Stimulated activated CD4-positive, alpha-beta T cell treated with anti-CD3 and anti-CD28 coated beads, Interleukin-1b, Interleukin-23, amount 100 ng/mL, for 1 hour (primary cell): ENCODE measurements around the gene ZNF831.

ENCODE experiments used
- DNase-seq, 2 donors: peaks; one replicate each; pipeline ENCODE4 v3.0.0-alpha.2; 2020; ENCODE audit warnings: low read depth in 2 of 2

Gene ZNF831

DNA sequence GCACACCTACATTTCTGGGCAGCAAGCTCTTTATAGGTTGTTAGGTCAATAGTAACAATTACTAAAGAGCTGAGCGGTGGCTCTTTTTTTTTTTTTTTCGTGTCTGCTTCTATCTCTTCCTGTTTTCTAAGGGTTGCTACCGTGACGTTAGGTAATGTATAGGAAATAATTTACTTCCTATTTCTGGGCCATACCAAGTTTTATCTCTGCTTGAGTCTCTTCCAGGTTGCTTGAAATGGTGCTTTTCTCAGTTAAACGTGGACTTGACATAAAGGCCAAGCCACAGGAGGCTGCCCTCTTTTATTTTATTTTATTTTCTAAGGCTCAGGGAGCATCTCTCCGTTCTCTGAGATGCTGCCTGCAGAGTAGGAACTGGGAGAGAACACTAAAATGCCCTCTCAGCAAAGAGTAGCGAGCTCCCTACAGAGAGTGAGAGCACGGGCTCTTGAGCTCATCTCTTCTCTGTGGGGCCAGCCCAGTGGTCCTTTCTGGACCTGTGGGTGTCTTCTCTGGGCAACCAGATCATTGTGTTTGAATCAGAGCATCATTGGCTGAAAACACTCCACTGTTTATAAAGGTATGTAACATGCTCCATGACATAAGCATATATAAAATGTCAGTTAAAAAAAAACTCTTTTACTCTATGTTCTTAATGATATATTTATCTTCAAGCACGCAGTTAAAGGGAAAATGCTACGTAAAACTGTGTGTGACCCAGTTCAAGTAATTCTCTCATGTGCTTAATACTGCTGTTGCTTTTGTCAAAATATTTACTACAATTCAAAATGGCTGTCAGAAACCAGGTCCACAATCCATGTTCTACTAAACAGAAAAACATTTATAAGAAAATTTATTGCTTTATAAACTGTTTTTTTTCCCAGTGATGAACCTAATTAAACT, at the start of gene ZNF831:
TSS of gene ZNF831 (plus strand) at position 191 of the 900 bp plus-strand sequence. CDS start 27,199 bp downstream, outside the sequence.
- DNase-seq: no peak

DNA sequence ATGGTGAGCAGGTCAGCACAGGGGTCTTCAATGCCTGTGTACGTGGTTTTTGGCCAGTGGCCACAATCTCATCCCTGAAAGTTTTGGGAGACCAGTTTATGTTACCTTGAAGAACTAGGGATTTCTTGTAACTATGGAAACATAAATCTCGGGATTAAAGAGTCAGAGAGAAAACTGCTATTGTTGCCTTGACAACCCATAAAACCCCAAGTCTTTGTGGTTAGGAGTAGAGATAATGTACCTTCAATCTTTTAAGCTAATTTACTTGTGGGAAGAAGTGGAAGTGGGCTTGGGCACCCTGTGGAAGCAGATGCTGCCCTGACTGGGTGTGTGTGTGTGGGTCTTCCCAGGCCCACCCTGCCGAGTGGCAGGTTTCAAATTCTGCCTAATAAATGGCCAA, 46.1 kb upstream of the ZNF831 start:
- no peak for DNase-seq

DNA sequence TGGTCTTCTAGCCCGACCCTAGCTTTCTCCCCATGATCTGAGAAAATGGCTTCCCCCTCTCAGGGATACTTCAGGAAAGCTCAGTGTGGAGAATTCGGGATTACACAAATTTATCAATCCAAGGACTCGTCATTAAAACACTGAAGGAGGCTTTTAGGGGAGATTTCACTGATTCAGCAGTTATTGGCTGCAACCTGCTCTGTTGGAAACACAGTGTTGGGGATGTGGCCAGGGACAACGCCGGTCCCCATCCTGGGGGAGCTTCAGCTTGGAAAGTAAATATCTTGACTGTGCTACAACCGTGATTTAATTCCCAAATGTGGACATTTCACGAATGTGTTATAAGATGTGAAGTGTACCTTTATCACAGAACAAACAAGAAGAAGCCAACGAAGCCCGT, 44.8 kb upstream of the ZNF831 start:
- no peak for DNase-seq

DNA sequence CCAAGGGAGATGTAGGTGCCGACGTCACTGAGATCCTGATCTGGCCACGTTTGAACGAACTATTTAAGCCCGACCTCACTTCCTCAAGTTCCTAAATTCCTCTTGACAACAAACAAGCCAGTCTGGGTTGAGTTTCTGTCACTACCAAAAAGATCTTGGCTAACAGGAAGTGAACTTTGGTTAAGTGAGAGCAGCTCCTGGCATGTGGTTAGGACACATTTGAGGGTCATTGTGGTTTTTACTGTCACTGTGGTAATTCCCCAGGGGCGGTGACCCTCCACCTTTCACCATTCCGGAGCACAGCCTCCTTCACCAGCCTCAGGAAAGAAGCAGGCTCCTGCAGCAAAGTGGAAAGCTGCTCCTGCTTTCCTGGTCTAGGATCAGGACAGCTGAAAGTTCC, 43.1 kb upstream of the ZNF831 start:
- DNase-seq: no peak

DNA sequence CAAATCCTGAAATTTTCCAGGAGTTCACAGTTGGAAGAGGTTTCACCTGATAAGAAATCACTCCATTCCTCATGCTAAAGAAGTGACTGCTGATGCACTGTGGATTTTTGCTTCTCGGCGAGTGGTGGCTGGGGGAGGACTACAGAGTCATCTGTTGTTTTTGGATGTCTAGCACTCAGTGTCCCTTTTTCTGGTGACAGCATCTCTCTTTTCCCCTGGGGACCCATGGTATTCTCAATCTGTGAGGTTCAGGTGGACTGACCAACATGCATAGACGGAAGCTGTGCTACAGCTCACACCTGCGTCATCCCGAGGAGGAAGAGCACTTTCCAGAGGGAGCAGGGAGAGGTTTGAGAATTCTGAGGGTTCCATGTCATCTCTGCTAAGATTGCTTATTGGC, 42.7 kb upstream of the ZNF831 start:
- no peak for DNase-seq

DNA sequence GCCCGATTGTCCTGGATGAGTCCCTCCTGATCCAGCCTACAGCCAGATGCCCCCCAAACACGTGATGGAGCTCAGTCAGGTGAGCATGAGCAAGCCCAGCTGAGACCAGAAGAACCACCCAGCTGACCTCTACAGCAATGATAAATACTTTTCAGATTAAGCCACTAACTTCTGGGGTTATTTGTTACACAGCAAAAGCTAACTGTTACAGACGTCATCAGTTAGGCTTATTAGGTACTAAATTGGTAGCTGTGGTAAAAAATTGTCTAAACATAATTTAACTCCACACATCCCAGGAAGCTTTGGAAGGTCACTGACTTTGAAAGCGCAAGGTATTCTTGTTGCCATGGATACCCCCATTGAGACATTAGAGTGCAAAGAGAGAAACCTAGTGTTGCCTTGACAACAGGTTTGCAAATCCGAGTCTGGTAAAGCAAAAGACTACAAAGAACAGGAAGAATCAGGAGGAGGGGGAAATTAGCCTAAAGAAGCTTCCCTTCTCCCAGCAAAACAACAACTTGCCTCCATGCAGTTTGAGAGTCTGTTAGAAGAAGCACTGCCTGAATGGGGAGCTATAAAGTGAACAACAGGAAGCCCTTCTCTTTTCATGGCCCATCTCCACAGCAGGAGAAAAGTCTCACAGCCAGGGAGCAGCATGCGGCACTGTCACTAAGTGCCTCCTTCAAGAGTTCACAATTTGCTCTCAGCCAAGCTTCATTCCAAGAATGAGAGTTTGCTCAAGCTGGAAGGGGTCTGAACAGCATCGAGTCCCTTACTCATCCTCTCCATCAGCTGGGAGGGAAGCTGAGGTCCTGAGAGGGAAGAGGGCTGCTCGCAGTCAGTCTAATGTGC, 41.7 kb upstream of the ZNF831 start:
- DNase-seq: no peak

DNA sequence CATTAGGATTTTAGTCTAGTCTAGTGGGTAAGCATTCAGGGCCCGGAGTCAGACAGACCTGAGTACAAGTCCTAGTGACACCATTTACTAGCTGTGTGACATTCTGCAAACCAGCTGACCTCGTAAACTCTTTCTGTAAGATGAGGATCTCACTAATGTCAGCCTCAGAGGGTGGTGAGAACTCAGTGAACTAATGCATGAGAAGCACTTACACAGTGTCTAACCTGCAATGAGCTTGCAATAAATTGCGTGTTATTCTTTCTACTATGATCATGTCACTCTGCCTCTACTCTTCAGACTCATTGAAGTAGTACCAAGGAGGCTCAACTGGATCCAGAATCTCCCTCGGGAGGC, 41.1 kb upstream of the ZNF831 start:
- no peak for DNase-seq

DNA sequence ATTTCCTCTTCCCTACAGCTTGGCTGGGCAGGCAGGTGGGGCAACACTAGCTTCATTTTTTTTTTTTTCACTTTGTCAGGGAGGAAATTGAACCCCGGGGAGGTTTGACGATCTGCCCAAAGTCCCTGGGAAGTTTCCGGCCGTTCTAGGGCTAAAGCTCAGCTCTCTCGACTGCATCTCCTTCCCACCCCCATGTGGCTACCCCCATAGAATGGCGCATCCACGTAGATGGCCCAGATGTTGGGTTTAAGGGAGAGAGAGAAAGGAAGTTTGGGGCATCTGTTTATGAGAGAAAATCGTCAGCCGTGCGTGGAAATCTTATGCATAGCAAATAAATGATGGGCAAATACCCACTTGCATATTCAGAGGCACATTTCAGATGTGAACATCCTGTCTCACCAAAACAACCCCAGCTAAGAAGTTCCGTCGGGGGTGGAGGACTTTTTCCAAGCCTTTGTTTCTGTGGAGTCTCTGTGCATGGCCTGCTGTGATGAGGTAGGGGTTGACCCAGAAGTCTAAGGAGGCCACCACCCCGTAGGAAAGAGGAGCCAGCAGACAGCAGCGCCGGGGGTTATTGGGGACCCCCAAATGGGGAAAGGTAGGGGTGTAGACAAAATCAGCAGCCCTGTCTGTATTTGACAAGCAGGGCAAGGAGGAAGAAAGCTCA, 40.5 kb upstream of the ZNF831 start:
- DNase-seq: peak in 1 of 2 donors; percentile 20

DNA sequence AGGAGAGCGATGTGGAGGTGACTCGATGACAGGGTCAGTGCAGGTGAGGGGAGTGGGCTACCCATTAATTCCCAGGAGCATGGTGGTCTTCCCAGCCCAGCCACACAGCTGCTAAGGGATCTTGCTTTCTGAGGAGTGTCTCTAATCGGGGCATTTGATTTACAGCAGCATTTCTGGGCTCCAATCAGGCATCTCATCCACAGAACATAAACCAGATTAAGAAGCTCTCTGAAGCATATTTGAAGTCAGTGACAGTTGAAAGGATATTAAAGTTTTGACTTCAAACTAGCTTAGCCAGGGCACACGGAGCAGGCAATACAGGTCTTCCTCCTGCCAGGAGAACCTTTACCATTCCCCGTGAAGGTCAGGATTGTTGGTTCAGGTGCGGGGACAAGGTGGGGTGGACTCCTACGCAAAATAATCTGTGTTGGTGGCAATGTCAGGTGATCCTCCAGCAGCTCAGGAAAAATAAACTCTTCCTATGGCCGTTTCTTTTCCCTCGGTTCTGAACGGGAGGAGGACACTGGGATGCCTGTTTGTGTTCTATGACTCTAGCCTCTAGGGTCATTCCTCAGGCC, 39.9 kb upstream of the ZNF831 start:
- DNase-seq: no peak

DNA sequence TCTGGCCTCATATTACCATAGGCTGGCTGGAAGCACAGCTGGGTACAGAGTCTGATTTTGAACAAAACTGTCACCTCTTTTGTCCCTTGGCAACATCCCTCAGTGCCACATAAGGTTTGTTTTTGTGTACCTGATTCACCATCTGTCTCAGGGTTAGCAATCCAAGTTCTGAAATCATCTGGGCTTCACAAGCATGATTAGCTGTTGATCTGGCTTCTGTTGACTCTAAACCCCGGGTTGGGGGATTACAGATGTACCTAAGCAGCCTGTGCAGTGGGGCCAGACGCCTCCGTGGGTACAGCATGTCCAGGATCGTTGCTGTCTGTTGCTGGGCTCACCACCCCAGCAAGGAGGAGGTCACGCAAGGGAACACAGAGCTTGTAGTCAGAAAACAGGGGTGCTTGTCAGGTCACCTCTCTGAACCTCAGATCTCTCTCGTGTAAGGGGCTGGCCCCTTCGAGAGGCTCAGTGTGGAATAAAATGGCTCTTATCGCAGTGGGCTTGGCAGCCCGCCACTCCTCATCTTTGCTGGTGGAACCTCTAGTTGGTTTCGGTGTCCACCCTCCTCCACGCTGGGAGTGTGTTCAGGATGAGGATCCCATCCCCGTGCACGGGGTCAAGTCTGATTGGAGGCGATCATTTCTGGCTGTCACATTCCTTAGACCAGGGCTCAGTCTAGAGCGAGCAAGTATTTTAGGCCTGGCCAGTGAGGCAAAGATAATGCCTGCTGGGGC, 39.2 kb upstream of the ZNF831 start:
- DNase-seq: no peak

DNA sequence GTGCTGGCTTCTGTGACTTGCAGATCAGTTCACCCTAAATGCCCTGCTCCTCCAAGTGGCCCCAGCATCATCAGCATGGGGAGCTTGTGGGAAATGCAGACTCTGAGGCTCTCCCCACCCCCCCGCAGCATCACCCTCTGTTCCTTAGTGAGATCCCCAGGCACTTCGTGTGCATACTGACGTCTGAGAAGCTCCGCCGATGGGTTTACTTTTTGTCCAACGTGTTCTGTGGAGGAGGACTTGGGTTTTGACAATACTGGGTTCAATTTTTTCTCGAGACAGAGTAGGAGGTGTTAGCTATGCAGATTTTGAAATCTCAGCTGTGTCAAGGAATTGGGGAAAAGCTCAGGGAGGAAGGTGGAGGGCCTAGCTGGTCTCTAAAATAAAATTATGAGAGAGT, 38.3 kb upstream of the ZNF831 start:
- DNase-seq: no peak

DNA sequence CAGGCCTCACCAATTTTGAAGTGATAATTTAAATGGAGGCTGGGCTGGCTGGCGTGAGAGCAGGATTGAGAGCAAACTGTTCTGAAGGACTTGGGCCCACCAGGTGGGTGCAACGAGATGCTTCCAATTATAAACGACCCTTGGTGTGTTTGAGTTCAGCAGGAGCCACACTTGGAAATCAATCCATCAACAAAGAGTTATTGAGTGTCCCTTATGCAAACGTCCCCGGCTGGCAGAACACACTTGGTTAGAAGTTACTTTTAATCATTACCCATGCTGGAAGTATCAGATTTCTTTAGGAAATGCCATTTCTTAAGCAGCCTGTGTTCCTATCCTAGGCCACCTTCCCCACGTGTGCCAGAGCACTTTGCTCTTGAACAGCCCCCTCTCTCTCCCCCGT, 37.8 kb upstream of the ZNF831 start:
- DNase-seq: no peak

DNA sequence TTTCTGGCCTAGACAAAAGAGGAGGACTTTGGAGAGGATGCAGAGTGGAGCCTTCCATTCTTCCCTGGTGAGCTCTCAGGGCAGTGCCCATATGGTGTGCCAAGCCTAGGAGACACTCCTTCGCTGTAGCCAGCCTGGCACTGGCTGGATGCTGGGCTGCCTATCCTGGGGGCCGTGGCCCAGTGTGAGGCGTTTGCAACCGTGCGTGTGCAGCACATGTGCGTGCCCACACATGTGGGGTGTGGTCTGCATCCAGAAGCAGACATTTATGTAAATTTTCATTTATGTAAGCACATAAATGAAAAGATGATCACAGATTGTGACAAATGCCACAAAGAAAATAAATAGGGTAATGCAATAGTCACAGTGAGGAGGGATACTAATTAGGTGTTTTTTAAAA, 35.8 kb upstream of the ZNF831 start:
- no peak for DNase-seq

DNA sequence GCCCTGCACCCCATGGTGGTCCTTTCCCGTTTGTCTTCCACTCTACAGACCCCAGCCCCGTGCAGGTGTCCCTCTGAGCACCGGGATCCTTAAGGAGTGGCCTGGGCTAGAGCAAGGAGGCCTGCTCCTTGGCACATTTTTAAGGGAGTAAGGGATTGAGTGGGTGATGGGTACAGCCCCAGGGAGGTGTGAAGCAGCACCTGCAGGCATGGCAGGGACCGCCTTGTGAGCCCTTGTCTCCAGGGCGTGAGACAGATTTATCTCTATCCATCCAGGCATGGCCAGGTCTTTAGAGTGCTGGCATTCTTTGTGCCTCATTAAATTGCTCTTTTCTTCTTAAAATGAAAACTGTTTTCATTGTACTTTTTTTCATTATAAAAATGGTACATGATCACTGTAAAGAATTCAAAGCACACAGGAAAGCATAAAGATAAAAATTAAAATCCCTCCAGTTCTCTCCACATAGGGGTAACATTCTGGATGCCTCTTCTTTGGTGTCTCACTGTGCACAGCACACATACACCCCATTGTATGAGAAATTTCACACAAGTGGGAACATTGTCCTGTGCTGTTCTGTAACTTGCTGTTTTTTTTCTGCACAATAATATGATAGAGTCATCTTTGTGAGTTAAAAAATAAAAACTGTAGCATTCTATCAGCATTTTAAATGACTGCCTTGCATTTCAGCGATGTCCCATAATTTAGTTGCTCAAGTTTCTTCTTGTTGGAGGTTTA, 31.9 kb upstream of the ZNF831 start:
- no peak for DNase-seq

DNA sequence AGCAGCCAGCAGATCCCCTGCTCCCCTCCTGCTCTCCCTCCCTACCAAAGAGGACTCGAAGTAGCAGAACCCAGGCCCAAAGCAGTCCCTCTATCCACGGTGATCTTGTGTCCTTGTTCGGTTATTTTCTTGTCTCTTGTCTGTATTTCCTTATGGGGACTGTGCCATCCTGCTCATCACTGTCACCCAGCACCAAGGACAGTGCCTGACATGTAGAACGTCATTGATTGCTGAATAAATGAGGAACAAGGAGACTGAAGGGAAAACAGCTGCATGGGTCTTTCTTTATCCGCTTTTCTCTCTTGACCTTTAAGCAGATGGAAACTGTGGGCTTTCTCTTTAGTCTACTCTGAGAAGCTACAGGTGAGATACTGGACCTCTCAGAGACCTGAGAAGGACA, 29.4 kb upstream of the ZNF831 start:
- DNase-seq: no peak

DNA sequence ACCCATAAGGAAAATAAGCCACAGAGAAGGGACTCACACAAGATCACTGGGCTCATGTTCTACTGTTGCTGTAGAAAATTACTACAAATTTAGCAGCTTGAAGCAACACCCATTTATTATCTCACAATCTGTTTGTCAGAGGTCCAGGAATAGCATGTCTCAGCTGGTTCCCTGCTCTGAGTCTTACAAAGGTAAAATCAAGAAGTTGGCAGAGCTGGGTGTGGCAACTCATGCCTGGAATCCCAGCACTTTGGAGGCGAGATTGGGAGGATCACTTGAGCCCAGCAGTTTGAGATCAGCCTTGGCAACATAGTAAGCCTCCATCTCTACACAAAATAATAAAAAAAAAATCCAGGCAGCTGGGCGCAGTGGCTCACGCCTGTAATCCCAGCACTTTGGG, 28.5 kb upstream of the ZNF831 start:
- DNase-seq: no peak

DNA sequence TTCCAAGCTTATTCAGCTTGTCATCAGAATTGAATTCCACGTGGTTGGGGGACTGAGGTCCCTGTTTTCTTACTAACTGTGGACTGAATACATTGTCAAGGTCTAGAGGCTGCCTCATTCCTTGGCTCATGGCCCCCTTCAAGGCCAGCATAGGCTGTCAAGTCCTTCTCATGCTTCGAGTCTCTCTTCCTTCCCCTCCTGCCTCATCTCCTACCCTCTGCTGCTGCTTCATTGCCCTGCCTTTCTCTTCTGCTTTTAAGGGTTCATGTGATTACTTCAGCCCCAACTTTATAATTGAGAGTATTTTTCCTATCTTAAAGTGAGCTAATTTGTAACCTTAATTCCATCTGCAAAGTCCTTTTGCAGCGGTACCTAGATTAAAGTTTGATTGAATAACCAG, 27.6 kb upstream of the ZNF831 start:
- DNase-seq: no peak

DNA sequence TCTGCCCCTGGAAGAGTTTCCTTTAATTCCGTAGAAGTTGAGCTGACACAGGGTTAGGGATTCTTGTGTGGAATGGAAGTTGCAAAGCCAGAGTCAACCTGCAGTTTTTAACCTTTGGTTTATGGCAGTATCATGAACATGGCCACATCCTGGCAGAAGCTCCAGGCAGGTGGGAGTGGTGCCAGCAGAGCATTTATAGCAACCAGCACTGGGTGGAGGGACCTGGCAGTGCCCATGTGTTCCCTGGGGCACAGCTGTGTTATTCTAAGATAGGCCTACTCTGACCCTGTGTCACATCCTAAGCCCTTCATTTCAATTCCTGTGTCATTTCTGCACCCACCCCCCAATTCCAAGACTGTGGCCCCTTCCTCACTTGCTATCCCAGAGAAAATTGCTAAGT, 26.1 kb upstream of the ZNF831 start:
- DNase-seq: no peak

DNA sequence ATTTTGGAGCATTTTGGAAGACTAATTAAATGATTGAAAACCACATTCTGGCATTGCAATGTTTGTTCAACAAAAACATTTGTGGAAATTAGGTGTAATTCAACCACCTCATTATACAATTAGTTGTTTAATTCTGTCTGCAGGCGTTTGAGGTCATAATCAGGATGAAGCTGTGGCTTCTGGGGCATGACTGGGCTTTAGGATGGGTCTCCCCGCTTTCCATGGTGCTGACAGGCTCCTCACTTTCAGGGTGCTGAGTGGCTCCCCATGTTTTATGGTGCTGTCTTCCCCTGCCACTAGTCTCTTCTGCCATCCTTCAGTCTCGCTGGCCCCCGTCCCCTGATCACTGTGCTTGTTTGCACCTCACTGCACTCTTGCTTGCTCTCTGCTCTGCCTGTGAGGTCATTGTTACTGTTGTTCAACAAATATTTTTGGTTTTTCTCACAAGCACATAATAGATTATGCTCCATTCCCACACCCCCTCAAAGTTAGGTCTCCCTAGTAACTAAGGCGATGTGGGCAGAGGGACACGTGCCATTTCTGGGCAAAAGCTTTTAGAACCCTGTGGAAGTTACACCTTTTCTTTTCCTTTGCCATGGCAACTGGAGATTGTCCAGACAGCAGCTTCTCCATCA, 25.4 kb upstream of the ZNF831 start:
- DNase-seq: no peak

DNA sequence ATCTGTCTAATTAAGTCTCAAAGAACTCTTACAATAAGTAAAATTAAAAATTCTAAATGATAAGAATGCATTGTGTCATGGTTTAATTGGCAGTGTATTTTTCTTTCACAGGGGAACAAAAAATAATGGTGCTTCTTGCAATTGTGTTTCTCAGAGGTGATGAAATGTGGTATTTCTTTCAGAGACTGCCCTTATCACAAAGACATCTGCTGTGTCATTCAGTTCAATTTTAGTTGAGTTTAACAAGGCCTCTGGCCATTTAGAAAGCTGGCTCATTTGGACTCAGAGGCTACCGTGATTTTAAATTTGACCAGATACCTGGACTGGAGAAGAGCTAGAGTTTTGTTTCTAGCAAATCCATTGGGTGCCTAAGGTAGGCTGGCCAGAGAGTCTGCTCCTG, 23.6 kb upstream of the ZNF831 start:
- no peak for DNase-seq
